GM23338 (cell line): ENCODE results near the gene TAF4. TPM values are rescaled to one million over a fixed set of nuclear protein-coding genes. Genes with fewer than 3 reads are reported as not detected.
A peak's percentile ranks its signal among the peaks of the same experiment; 100 is the strongest.

Source experiments
- ATAC-seq: fragments of 200-7000 bp; cut with Tn5 transposase; 3 replicates; pipeline ENCODE4 v1.9.1; 2020
- DNase-seq: peaks from one replicate; pipeline ENCODE4 v3.0.0-alpha.2; 2015; ENCODE audit warnings: low spot score
- H2AFZ ChIP-seq: fragments of 200-600 bp; sonication (generic); 2 replicates; pipeline ENCODE4 v1.8.0; 2016; ENCODE audit warnings: antibody characterized with exemption, mild to moderate bottlenecking, moderate library complexity
- H3F3A ChIP-seq: fragments of 200-600 bp; sonication (generic); replicated peaks from 2 replicates; pipeline ENCODE4 v1.8.0; 2017; ENCODE audit warnings: antibody characterized with exemption, mixed run types, low read depth
- H3K27ac ChIP-seq: fragments of 200-600 bp; sonication (generic); 2 replicates; pipeline ENCODE4 v1.6.1; 2016; ENCODE audit warnings: low read depth
- H3K27me3 ChIP-seq: fragments of 200-600 bp; sonication (generic); 2 replicates; pipeline ENCODE4 v1.8.0; 2016; ENCODE audit warnings: mild to moderate bottlenecking, mixed run types, moderate library complexity; ENCODE audit not compliant: insufficient read depth
- H3K36me3 ChIP-seq: fragments of 200-600 bp; sonication (generic); 2 replicates; pipeline ENCODE4 v1.8.0; 2016; ENCODE audit warnings: mild to moderate bottlenecking; ENCODE audit not compliant: insufficient read depth
- H3K4me1 ChIP-seq: fragments of 200-600 bp; sonication (generic); 2 replicates; pipeline ENCODE4 v1.8.0; 2016; ENCODE audit warnings: mild to moderate bottlenecking, moderate library complexity; ENCODE audit not compliant: insufficient read depth
- H3K4me2 ChIP-seq: fragments of 200-600 bp; sonication (generic); 2 replicates; pipeline ENCODE4 v1.7.1; 2017; ENCODE audit warnings: mixed run types
- H3K4me3 ChIP-seq: fragments of 200-600 bp; sonication (generic); 2 replicates; pipeline ENCODE4 v1.6.1; 2016; ENCODE audit warnings: mixed run types
- H3K79me2 ChIP-seq: fragments of 200-600 bp; sonication (generic); replicated peaks from 2 replicates; pipeline ENCODE4 v1.8.0; 2017; ENCODE audit warnings: mild to moderate bottlenecking; ENCODE audit not compliant: insufficient read depth
- H3K9me2 ChIP-seq: fragments of 200-600 bp; sonication (generic); 2 replicates; pipeline ENCODE4 v1.8.0; 2017; ENCODE audit not compliant: insufficient read depth
- H4K20me1 ChIP-seq: fragments of 200-600 bp; sonication (generic); replicated peaks from 2 replicates; pipeline ENCODE4 v1.8.0; 2017; ENCODE audit warnings: mild to moderate bottlenecking; ENCODE audit not compliant: insufficient read depth
- H3K27ac Mint-ChIP-seq: 2 replicates; pipeline ENCODE4 v1.8.0; 2020; ENCODE audit warnings: inconsistent platforms, mild to moderate bottlenecking, moderate library complexity, mixed read lengths
- H3K27me3 Mint-ChIP-seq: 3 replicates; pipeline ENCODE4 v1.8.0; 2022; ENCODE audit warnings: low read depth, mild to moderate bottlenecking, moderate library complexity, mixed read lengths, inconsistent platforms; ENCODE audit not compliant: insufficient read depth, poor library complexity
- H3K36me3 Mint-ChIP-seq: 3 replicates; pipeline ENCODE4 v1.8.0; 2021; ENCODE audit warnings: low read depth, mild to moderate bottlenecking, inconsistent platforms, moderate library complexity, mixed read lengths
- H3K4me1 Mint-ChIP-seq: 3 replicates; pipeline ENCODE4 v1.8.0; 2020; ENCODE audit warnings: mild to moderate bottlenecking, inconsistent platforms, mixed read lengths
- H3K4me3 Mint-ChIP-seq: 3 replicates; pipeline ENCODE4 v1.8.0; 2021; ENCODE audit warnings: moderate library complexity, mild to moderate bottlenecking, inconsistent platforms, mixed read lengths
- H3K9me3 Mint-ChIP-seq: 3 replicates; pipeline ENCODE4 v1.8.0; 2020; ENCODE audit warnings: moderate library complexity, mild to moderate bottlenecking, inconsistent platforms, mixed read lengths
- CREB1 ChIP-seq: fragments of 250-450 bp; sonication (Bioruptor Pico); IDR thresholded peaks from 2 replicates; pipeline ENCODE4 v1.5.0; 2020; ENCODE audit warnings: low read depth, mild to moderate bottlenecking, moderate library complexity
- CTCF ChIP-seq, 2 experiments: fragments of 200-600 bp in 1 of 2; sonication (generic) in 1 of 2; conservative IDR thresholded peaks; 2 replicates each; pipeline versions ENCODE4 v1.5.1 to v1.6.1; 2016 to 2017; ENCODE audit warnings: antibody characterized with exemption in 2 of 2, low read depth in 2 of 2, mild to moderate bottlenecking in 2 of 2, moderate library complexity in 1 of 2
- ETS1 ChIP-seq: IDR thresholded peaks from 2 replicates; pipeline ENCODE4 v1.6.1; 2016; ENCODE audit warnings: antibody characterized with exemption
- EZH2 ChIP-seq: fragments of 200-600 bp; sonication (generic); IDR thresholded peaks from one replicate; pipeline ENCODE4 v1.8.0; 2017; ENCODE audit warnings: antibody characterized with exemption, mild to moderate bottlenecking, low read depth; ENCODE audit not compliant: unreplicated experiment
- EZH2phosphoT487 ChIP-seq: fragments of 200-600 bp; sonication (generic); IDR thresholded peaks from one replicate; pipeline ENCODE4 v1.8.1; 2018; ENCODE audit warnings: antibody characterized with exemption; ENCODE audit not compliant: unreplicated experiment
- JUNB ChIP-seq: IDR thresholded peaks from one replicate; pipeline ENCODE4 v1.6.1; 2016; ENCODE audit warnings: antibody characterized with exemption; ENCODE audit not compliant: unreplicated experiment
- NANOG ChIP-seq: IDR thresholded peaks from 2 replicates; pipeline ENCODE4 v1.6.1; 2016; ENCODE audit warnings: antibody characterized with exemption, borderline replicate concordance
- POLR2AphosphoS5 ChIP-seq: IDR thresholded peaks from 2 replicates; pipeline ENCODE4 v1.6.1; 2016; ENCODE audit warnings: antibody characterized with exemption, low read depth
- STAT1 ChIP-seq: IDR thresholded peaks from one replicate; pipeline ENCODE4 v1.6.1; 2016; ENCODE audit warnings: antibody characterized with exemption; ENCODE audit not compliant: unreplicated experiment
- ZNF114 ChIP-seq: fragments of 250-450 bp; sonication (Bioruptor Pico); IDR thresholded peaks from 2 replicates; pipeline ENCODE4 v1.5.0; 2020; ENCODE audit warnings: mild to moderate bottlenecking, moderate library complexity
- ZNF331 ChIP-seq: fragments of 250-450 bp; sonication (Bioruptor Pico); IDR thresholded peaks from 2 replicates; pipeline ENCODE4 v1.5.0; 2020; ENCODE audit warnings: low read depth, mild to moderate bottlenecking, moderate library complexity
- ZNF462 ChIP-seq: fragments of 250-450 bp; sonication (Bioruptor Pico); IDR thresholded peaks from 2 replicates; pipeline ENCODE4 v1.5.0; 2020; ENCODE audit warnings: mild to moderate bottlenecking, moderate library complexity
- polyA plus RNA-seq: library from polyadenylated mRNA; unstranded; fragments of >200 nt; fragmentation: Nextera tagmentation; extraction: Ambion mirVana; gene quantifications from 2 replicates; pipeline ENCODE4 v1.2.1, GENCODE V29; 2016
- total RNA-seq: library from RNA; depleted of rRNA; stranded (reverse); fragments of >200 nt; shearing (Covaris generic); gene quantifications from 2 replicates; pipeline ENCODE4 v1.2.3, GENCODE V29; 2014

The TAF4 gene
- total and polyA plus RNA-seq, 2 experiments from 2014 or later: 7.2 to 60.0 TPM

DNA sequence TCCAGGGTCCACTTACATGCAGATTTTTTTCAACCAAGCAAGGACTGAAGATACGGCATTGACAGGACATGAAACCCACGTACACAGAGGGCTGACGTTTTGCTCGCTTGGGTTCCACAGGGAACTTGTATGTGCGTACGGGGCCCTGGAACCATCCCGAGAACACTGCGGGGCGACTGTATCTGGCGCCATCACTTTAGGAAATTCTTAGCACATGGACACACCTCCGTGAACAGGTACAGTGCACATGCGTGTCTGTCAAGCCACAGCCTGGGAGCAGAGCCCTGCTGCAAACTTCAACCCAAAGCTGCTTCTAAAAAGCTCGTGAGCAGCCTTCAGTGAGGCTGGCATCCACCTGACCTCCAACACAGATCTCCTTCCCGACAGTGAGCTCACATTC lies 37.3 kb downstream of the TAF4 start:
- peaks cover 10% of the 10 kb centered on the region for H3K27me3 Mint-ChIP-seq
- Histone ChIP-seq H3K4me3 (no peak overlapping the region), H3K9me2 (no peaks in the 10 kb centered on the region), H3K4me1 (peaks cover 29% of the 10 kb centered on the region), H3K79me2 (peaks cover 100% of the 10 kb centered on the region), H2AFZ (no peak overlapping the region), H3K4me2 (no peak overlapping the region), H4K20me1 (peaks cover 77% of the 10 kb centered on the region), H3K36me3 (no peaks in the 10 kb centered on the region), H3K27ac (peak overlapping the region; percentile 45), H3K27me3 (no peaks in the 10 kb centered on the region), H3F3A (no peaks in the 10 kb centered on the region)
- H3K36me3 Mint-ChIP-seq: peaks cover 2% of the 10 kb centered on the region; the same call in 1 of the 3 replicates
- ATAC-seq: no peak
- H3K9me3 Mint-ChIP-seq: no peaks in the 10 kb centered on the region
- no peak overlapping the region for H3K4me3 Mint-ChIP-seq
- TF ChIP-seq STAT1: no peak
- no peak for TF ChIP-seq CTCF (conservative IDR thresholded peaks at IDR 0.05; ENCODE audit: low read depth in 2 of 2)
- TF ChIP-seq EZH2: no peak
- no peak for TF ChIP-seq ZNF462 (CRISPR knock-in tag)
- TF ChIP-seq ZNF331 (CRISPR knock-in tag): no peak
- no peak for TF ChIP-seq ETS1
- no peak for TF ChIP-seq NANOG
- TF ChIP-seq POLR2AphosphoS5: no peak
- TF ChIP-seq ZNF114 (CRISPR knock-in tag): no peak
- no peak for TF ChIP-seq CREB1 (CRISPR knock-in tag)
- TF ChIP-seq JUNB: no peak
- no peak for TF ChIP-seq EZH2phosphoT487
- DNase-seq: no peak
- H3K27ac Mint-ChIP-seq: no peak overlapping the region; the same call in 1 of the 2 replicates
- peaks cover 63% of the 10 kb centered on the region for H3K4me1 Mint-ChIP-seq
